Endothelial cell of umbilical vein (primary cell): ENCODE results near the gene ZC2HC1C. TPM values are rescaled to one million over a fixed set of nuclear protein-coding genes. Genes with fewer than 3 reads are reported as not detected.

Experiments
- BruUV-seq: library from RNA; stranded (reverse); fragments of 400-500 nt; replicated peaks from 2 replicates; lab custom pipeline; 2021; lab: Mats Ljungman, UMichigan
- CTCF ChIA-PET: fragments of 300-600, 350-600 bp; sonication (Branson Sonifier 250); formaldehyde crosslinking; loops from one replicate; lab custom pipeline; 2021; ENCODE audit warnings: antibody characterized with exemption, inconsistent platforms; lab: Charles Lee
- POLR2A ChIA-PET: fragments of 300-600, 350-600 bp; sonication (Branson Sonifier 250); formaldehyde crosslinking; loops from one replicate; lab custom pipeline; 2021; ENCODE audit warnings: antibody characterized with exemption, inconsistent platforms; lab: Charles Lee
- DNase-seq: peaks from one replicate; pipeline ENCODE4 v3.0.0-alpha.2; 2011; ENCODE audit warnings: low read depth, low spot score
- FAIRE-seq: peaks from 2 replicates; lab custom pipeline; 2011; peaks lifted over from hg19 to GRCh38; lab: Jason Lieb, UNC
- H2AFZ ChIP-seq: 2 replicates; pipeline ENCODE4 v1.6.0; 2012; ENCODE audit warnings: low read depth, low read length, control low read depth, inconsistent platforms
- H3K27ac ChIP-seq: 2 replicates; pipeline ENCODE4 v1.5.1; 2011; ENCODE audit warnings: low read depth, mild to moderate bottlenecking, control low read depth, low read length, moderate library complexity; ENCODE audit not compliant: insufficient read depth
- H3K27me3 ChIP-seq, 2 experiments: 2 replicates each; pipeline versions ENCODE4 v1.6.0 to v1.6.1; 2011; ENCODE audit warnings: low read length in 2 of 2, mixed read lengths in 1 of 2; ENCODE audit not compliant: control insufficient read depth in 2 of 2, insufficient read depth in 2 of 2
- H3K36me3 ChIP-seq, 2 experiments: 2 replicates in 1 of 2; 3 replicates in 1 of 2; pipeline ENCODE4 v1.5.1; 2011; ENCODE audit warnings: low read length in 2 of 2, mild to moderate bottlenecking in 1 of 2, moderate library complexity in 1 of 2; ENCODE audit not compliant: control insufficient read depth in 2 of 2, insufficient read depth in 2 of 2; ENCODE audit errors: extremely low read depth in 1 of 2
- H3K4me1 ChIP-seq: 3 replicates; pipeline ENCODE4 v1.5.1; 2011; ENCODE audit warnings: mild to moderate bottlenecking, low read length; ENCODE audit not compliant: control insufficient read depth, insufficient read depth; ENCODE audit errors: extremely low read depth
- H3K4me2 ChIP-seq: 2 replicates; pipeline ENCODE4 v1.6.1; 2011; ENCODE audit warnings: low read length, control low read depth, mixed read lengths; ENCODE audit not compliant: insufficient read depth
- H3K4me3 ChIP-seq, 3 experiments: fragments of 200-600 bp in 1 of 3; sonication (generic), shearing (Covaris generic) in 1 of 3; replicated peaks in 1 of 3; 2 replicates each; pipeline ENCODE4 v1.5.1; 2011 to 2016; ENCODE audit warnings: control low read depth in 3 of 3, low read length in 3 of 3, mild to moderate bottlenecking in 2 of 3, inconsistent platforms in 1 of 3, low read depth in 1 of 3, moderate library complexity in 1 of 3; ENCODE audit not compliant: insufficient read depth in 1 of 3
- H3K79me2 ChIP-seq: 2 replicates; pipeline ENCODE4 v1.6.0; 2012; ENCODE audit warnings: low read length, inconsistent platforms; ENCODE audit not compliant: control insufficient read depth, insufficient read depth
- H3K9ac ChIP-seq: replicated peaks from 2 replicates; pipeline ENCODE3; 2011; ENCODE audit warnings: low read length, control low read depth; ENCODE audit not compliant: insufficient read depth; ENCODE audit errors: extremely low read depth
- H3K9me1 ChIP-seq: replicated peaks from 3 replicates; pipeline ENCODE4 v1.6.0; 2011; ENCODE audit warnings: mild to moderate bottlenecking, low read length; ENCODE audit not compliant: control insufficient read depth, insufficient read depth; ENCODE audit errors: extremely low read depth
- H3K9me3 ChIP-seq: replicated peaks from 2 replicates; pipeline ENCODE4 v1.5.1; 2012; ENCODE audit warnings: low read length, inconsistent platforms; ENCODE audit not compliant: control insufficient read depth, insufficient read depth
- H4K20me1 ChIP-seq: replicated peaks from 2 replicates; pipeline ENCODE3; 2011; ENCODE audit warnings: mild to moderate bottlenecking, low read length; ENCODE audit not compliant: control insufficient read depth, insufficient read depth; ENCODE audit errors: extremely low read depth
- CTCF ChIP-seq, 2 donors: IDR thresholded peaks; 1 replicate in 1 of 2; 2 replicates in 1 of 2; pipeline ENCODE4 v1.5.1; 2011; ENCODE audit warnings: low read length in 2 of 2, mild to moderate bottlenecking in 2 of 2, moderate library complexity in 2 of 2, control low read depth in 1 of 2, inconsistent platforms in 1 of 2, low read depth in 1 of 2; ENCODE audit not compliant: insufficient read depth in 1 of 2; ENCODE audit errors: extremely low read depth in 1 of 2
- EZH2 ChIP-seq: IDR thresholded peaks from 2 replicates; pipeline ENCODE4 v1.6.1; 2012; ENCODE audit warnings: borderline replicate concordance, low read depth, mild to moderate bottlenecking, moderate library complexity, low read length, inconsistent platforms; ENCODE audit not compliant: severe bottlenecking
- FOS ChIP-seq: IDR thresholded peaks from 2 replicates; pipeline ENCODE4 v1.6.1; 2011; ENCODE audit warnings: mild to moderate bottlenecking, low read length, moderate library complexity, borderline replicate concordance; ENCODE audit not compliant: insufficient read depth
- GATA2 ChIP-seq: IDR thresholded peaks from 2 replicates; pipeline ENCODE4 v1.7.0; 2011; ENCODE audit warnings: low read depth, mild to moderate bottlenecking, moderate library complexity, mixed read lengths, low read length; ENCODE audit not compliant: insufficient read length, insufficient read depth
- JUN ChIP-seq: IDR thresholded peaks from 2 replicates; pipeline ENCODE4 v1.6.1; 2011; ENCODE audit warnings: borderline replicate concordance, low read depth; ENCODE audit not compliant: insufficient read length, insufficient read depth
- MYC ChIP-seq: IDR thresholded peaks from one replicate; pipeline ENCODE4 v1.6.1; 2011; ENCODE audit warnings: mild to moderate bottlenecking, low read depth, low read length
- POLR2A ChIP-seq: IDR thresholded peaks from 2 replicates; pipeline ENCODE4 v1.6.1; 2012; ENCODE audit warnings: low read depth, mild to moderate bottlenecking, control low read depth, low read length
- POLR2AphosphoS5 ChIP-seq: IDR thresholded peaks from 2 replicates; pipeline ENCODE4 v1.6.1; 2012; ENCODE audit warnings: low read depth, mild to moderate bottlenecking, control low read depth, low read length, moderate library complexity; ENCODE audit not compliant: insufficient read depth
- dilution Hi-C: fragments of 300-500 bp; cut with MboI; formaldehyde crosslinking; loops from one replicate; pipeline ENCODE4 v1.15.0; 2019; ENCODE audit warnings: low sequenced_read_pairs; ENCODE audit not compliant: extremely low pct_ligation_motif_present
- intact Hi-C: fragments of 100-400 bp; cut with micrococcal nuclease; formaldehyde crosslinking; loops from one replicate; pipeline ENCODE4 v1.10.0; 2022
- polyA plus RNA-seq, 4 experiments: library from polyadenylated mRNA; depleted of rRNA in 3 of 4; stranded (reverse) in 3 of 4; unstranded in 1 of 4; fragments of >200 nt; gene quantifications; 2 replicates each; pipeline versions ENCODE4 v1.2.1 to v1.2.3, GENCODE V29; 2011 to 2012; ENCODE audit warnings: missing spikeins in 1 of 4
- total RNA-seq: library from RNA; stranded (reverse); gene quantifications from 2 replicates; pipeline ENCODE4 v1.2.3, GENCODE V29; 2021
- TF ChIP-seq, protein P1 (sequence below): IDR thresholded peaks from 2 replicates; pipeline ENCODE4 v1.6.1; 2011; ENCODE audit not compliant: insufficient read depth, insufficient read length

ZC2HC1C gene
- total and polyA plus RNA-seq, 2 donors (not counting 3 experiments of a cell fraction or from before 2014, with no cell fraction given) = 0.84 to 0.91 TPM

GRCh38 chr14:75059642-75060041 lies 9.8 kb upstream of the ZC2HC1C start:
- FAIRE-seq (peak; percentile 74), DNase-seq (peak; percentile 80)
- Histone ChIP-seq H4K20me1 (no peaks in the 10 kb centered on the region), H3K4me2 (peak overlapping the region; percentile 49), H3K27me3 (no peaks in the 10 kb centered on the region), H3K9me3 (no peaks in the 10 kb centered on the region), H3K4me1 (peaks cover 27% of the 10 kb centered on the region), H3K9ac (peak overlapping the region; percentile 1), H3K4me3 (no peak overlapping the region), H3K36me3 (no peaks in the 10 kb centered on the region), H3K27ac (peak overlapping the region; percentile 67), H2AFZ (no peak overlapping the region), H3K9me1 (no peaks in the 10 kb centered on the region), H3K79me2 (peaks cover 38% of the 10 kb centered on the region)
- BruUV-seq = no TSS peak
- CTCF ChIA-PET = no interaction called here
- TF ChIP-seq POLR2AphosphoS5 (no peak), CTCF (IDR thresholded peaks at IDR 0.05; ENCODE audit: extremely low read depth in 1 of 2, insufficient read depth in 1 of 2, low read depth in 1 of 2, low read length in 2 of 2) (no peak), GATA2 (no peak), JUN (peak; percentile 43), POLR2A (no peak), EZH2 (no peak), MYC (no peak), FOS (peak; percentile 15)
- TF ChIP-seq, protein P1, sequence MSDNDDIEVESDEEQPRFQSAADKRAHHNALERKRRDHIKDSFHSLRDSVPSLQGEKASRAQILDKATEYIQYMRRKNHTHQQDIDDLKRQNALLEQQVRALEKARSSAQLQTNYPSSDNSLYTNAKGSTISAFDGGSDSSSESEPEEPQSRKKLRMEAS = no peak
- dilution Hi-C loops = no loop called here
- POLR2A ChIA-PET = no interaction called here
- intact Hi-C loops = loop anchor here (1.0 kb wide), 3 partner anchors 8 to 71 kb away; partner anchors contain the start of genes MLH3 and ZC2HC1C
